Measurements from ENCODE around the gene ABHD5.

DNA sequence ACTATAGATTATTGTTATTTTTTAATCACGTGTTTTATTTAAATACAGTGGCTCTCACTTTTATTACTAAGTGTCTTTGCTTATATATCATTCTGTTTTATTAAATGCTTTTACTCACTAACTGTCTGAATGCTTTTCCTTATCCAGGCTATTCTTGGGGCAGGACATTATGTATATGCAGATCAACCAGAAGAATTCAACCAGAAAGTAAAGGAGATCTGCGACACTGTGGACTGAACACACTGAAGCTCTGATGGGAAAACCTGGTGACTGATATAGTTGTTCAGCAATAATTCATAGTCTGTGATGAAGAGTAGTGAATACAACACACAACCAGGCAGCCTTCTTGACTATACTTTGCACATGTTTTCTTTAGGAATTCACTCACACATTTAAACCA is 27.6 kb downstream of the ABHD5 start:
- no peak for TF ChIP-seq POLR2AphosphoS5 (IDR thresholded peaks at IDR 0.05)
- TF ChIP-seq EP300 (IDR thresholded peaks at IDR 0.05) = no peak
- no peak for TF ChIP-seq CTCF (IDR thresholded peaks at IDR 0.05)

Measured in stomach (tissue), 4 donors.